Measurements from ENCODE around the gene TMEM233.

Gene TMEM233

GRCh38 chr12:119593578-119594398, at the start of gene TMEM233:
TMEM233 (plus strand) TSS chr12:119593774; CDS start chr12:119593849, 75 bp downstream.
- DNase-seq: peak; percentile 14

GRCh38 chr12:119544765-119545625, 48.6 kb upstream of the TMEM233 start:
- peak; percentile 63 for DNase-seq

GRCh38 chr12:119546340-119546739, 47.2 kb upstream of the TMEM233 start:
- no peak for DNase-seq

- no peak for DNase-seq
Measured at GRCh38 chr12:119547001-119547400, 46.6 kb upstream of the TMEM233 start.

- DNase-seq: no peak
Measured at GRCh38 chr12:119556854-119557253, 36.7 kb upstream of the TMEM233 start.

GRCh38 chr12:119565404-119565803, 28.2 kb upstream of the TMEM233 start:
- DNase-seq: no peak

GRCh38 chr12:119570771-119571170, 22.8 kb upstream of the TMEM233 start:
- no peak for DNase-seq

GRCh38 chr12:119573086-119573485, 20.5 kb upstream of the TMEM233 start:
- no peak for DNase-seq

- DNase-seq: no peak
Measured at GRCh38 chr12:119574255-119574654, 19.3 kb upstream of the TMEM233 start.

- DNase-seq: no peak
Measured at GRCh38 chr12:119576118-119576810, 17.3 kb upstream of the TMEM233 start.

- no peak for DNase-seq
Measured at GRCh38 chr12:119576915-119577314, 16.7 kb upstream of the TMEM233 start.

GRCh38 chr12:119578112-119578511, 15.5 kb upstream of the TMEM233 start:
- DNase-seq: no peak

GRCh38 chr12:119589097-119589496, 4.5 kb upstream of the TMEM233 start:
- DNase-seq: no peak

- no peak for DNase-seq
Measured at GRCh38 chr12:119589634-119590033, 3.9 kb upstream of the TMEM233 start.

- DNase-seq: no peak
Measured at GRCh38 chr12:119592232-119592631, 1.3 kb upstream of the TMEM233 start.

GRCh38 chr12:119594399-119594730, 791 bp downstream of the TMEM233 start:
- DNase-seq: no peak

GRCh38 chr12:119594772-119595445, 1.3 kb downstream of the TMEM233 start:
- peak; percentile 39 for DNase-seq

- DNase-seq: no peak
Measured at GRCh38 chr12:119598159-119598558, 4.6 kb downstream of the TMEM233 start.

- DNase-seq: no peak
Measured at GRCh38 chr12:119601877-119602733, 8.5 kb downstream of the TMEM233 start.

GRCh38 chr12:119602734-119603094, 9.1 kb downstream of the TMEM233 start:
- no peak for DNase-seq

- no peak for DNase-seq
Measured at GRCh38 chr12:119603767-119604166, 10.2 kb downstream of the TMEM233 start.

GRCh38 chr12:119609358-119609757, 15.8 kb downstream of the TMEM233 start:
- no peak for DNase-seq
